H9 (cell line): ENCODE results near the gene RMC1. TPM values are rescaled to one million over a fixed set of nuclear protein-coding genes. Genes with fewer than 3 reads are reported as not detected.

Experiments
- DNase-seq: peaks from one replicate; pipeline ENCODE4 v3.0.0-alpha.2; 2017
- H2AFZ ChIP-seq: one replicate; pipeline ENCODE4 v1.6.1; 2013; ENCODE audit warnings: mild to moderate bottlenecking, low read length, control low read depth, moderate library complexity
- H2AK5ac ChIP-seq: 2 replicates; pipeline ENCODE4 v1.6.1; 2013; ENCODE audit warnings: low read length, control low read depth, mixed read lengths; ENCODE audit not compliant: insufficient read length
- H2BK120ac ChIP-seq: one replicate; pipeline ENCODE4 v1.6.1; 2013; ENCODE audit warnings: low read depth, mild to moderate bottlenecking, low read length, control low read depth, inconsistent platforms; ENCODE audit not compliant: poor library complexity, severe bottlenecking
- H2BK12ac ChIP-seq: 2 replicates; pipeline ENCODE4 v1.6.1; 2013; ENCODE audit warnings: low read length, control low read depth, mixed read lengths, low read depth; ENCODE audit not compliant: insufficient read length
- H2BK15ac ChIP-seq: 2 replicates; pipeline ENCODE4 v1.6.1; 2013; ENCODE audit warnings: low read depth, low read length, control low read depth
- H2BK20ac ChIP-seq: one replicate; pipeline ENCODE4 v1.6.1; 2013; ENCODE audit warnings: low read depth, mild to moderate bottlenecking, low read length, control low read depth, inconsistent platforms; ENCODE audit not compliant: poor library complexity, severe bottlenecking
- H2BK5ac ChIP-seq: 2 replicates; pipeline ENCODE4 v1.6.1; 2013; ENCODE audit warnings: low read length, control low read depth, mixed read lengths; ENCODE audit not compliant: insufficient read length
- H3K14ac ChIP-seq: 2 replicates; pipeline ENCODE4 v1.6.1; 2013; ENCODE audit warnings: low read length, control low read depth; ENCODE audit not compliant: insufficient read depth
- H3K18ac ChIP-seq: 2 replicates; pipeline ENCODE4 v1.6.1; 2013; ENCODE audit warnings: low read depth, mild to moderate bottlenecking, mixed read lengths, low read length, control low read depth; ENCODE audit not compliant: insufficient read length
- H3K23ac ChIP-seq: 2 replicates; pipeline ENCODE4 v1.6.1; 2013; ENCODE audit warnings: low read length, control low read depth, mixed read lengths, low read depth; ENCODE audit not compliant: insufficient read length
- H3K23me2 ChIP-seq: 2 replicates; pipeline ENCODE4 v1.6.1; 2013; ENCODE audit warnings: low read depth, mild to moderate bottlenecking, mixed read lengths, low read length, control low read depth; ENCODE audit not compliant: insufficient read length, poor library complexity, severe bottlenecking
- H3K27ac ChIP-seq: 2 replicates; pipeline ENCODE4 v1.5.1; 2013; ENCODE audit warnings: low read length, control low read depth, mixed read lengths, low read depth; ENCODE audit not compliant: insufficient read length
- H3K27me3 ChIP-seq: 2 replicates; pipeline ENCODE4 v1.6.1; 2013; ENCODE audit warnings: low read length, control low read depth, inconsistent platforms; ENCODE audit not compliant: insufficient read depth
- H3K4ac ChIP-seq: 2 replicates; pipeline ENCODE4 v1.6.1; 2013; ENCODE audit warnings: low read depth, mild to moderate bottlenecking, control low read depth, inconsistent platforms, low read length, moderate library complexity
- H3K4me1 ChIP-seq: 2 replicates; pipeline ENCODE4 v1.6.1; 2013; ENCODE audit warnings: low read length, control low read depth, inconsistent platforms; ENCODE audit not compliant: insufficient read depth
- H3K4me2 ChIP-seq: 2 replicates; pipeline ENCODE4 v1.6.1; 2013; ENCODE audit warnings: low read length, control low read depth, mixed read lengths; ENCODE audit not compliant: insufficient read length, insufficient read depth
- H3K56ac ChIP-seq: 2 replicates; pipeline ENCODE4 v1.6.1; 2013; ENCODE audit warnings: low read depth, mild to moderate bottlenecking, mixed read lengths, low read length, control low read depth; ENCODE audit not compliant: insufficient read length
- H3K79me1 ChIP-seq: 2 replicates; pipeline ENCODE4 v1.6.1; 2013; ENCODE audit warnings: low read depth, mild to moderate bottlenecking, moderate library complexity, low read length, control low read depth, inconsistent platforms; ENCODE audit not compliant: insufficient read depth, poor library complexity, severe bottlenecking
- H3K79me2 ChIP-seq: 2 replicates; pipeline ENCODE4 v1.6.1; 2013; ENCODE audit warnings: low read length, control low read depth, inconsistent platforms; ENCODE audit not compliant: insufficient read depth
- H3K9ac ChIP-seq: 2 replicates; pipeline ENCODE4 v1.6.1; 2013; ENCODE audit warnings: low read length, control low read depth, mixed read lengths; ENCODE audit not compliant: insufficient read length; ENCODE audit errors: extremely low read depth
- H3K9me3 ChIP-seq: one replicate; pipeline ENCODE4 v1.6.1; 2013; ENCODE audit warnings: low read depth, low read length, inconsistent platforms; ENCODE audit not compliant: control insufficient read depth
- H3T11ph ChIP-seq: one replicate; pipeline ENCODE4 v1.6.1; 2013; ENCODE audit warnings: mild to moderate bottlenecking, low read length, control low read depth, inconsistent platforms
- H4K20me1 ChIP-seq: one replicate; pipeline ENCODE4 v1.6.1; 2013; ENCODE audit not compliant: control insufficient read depth, insufficient read length, insufficient read depth
- H4K5ac ChIP-seq: 2 replicates; pipeline ENCODE4 v1.6.1; 2013; ENCODE audit warnings: low read depth, mild to moderate bottlenecking, mixed read lengths, low read length, control low read depth; ENCODE audit not compliant: insufficient read length
- H4K8ac ChIP-seq: replicated peaks from 2 replicates; pipeline ENCODE4 v1.6.1; 2013; ENCODE audit warnings: low read length, control low read depth, mixed read lengths, low read depth; ENCODE audit not compliant: insufficient read length
- H4K91ac ChIP-seq: 2 replicates; pipeline ENCODE4 v1.6.1; 2013; ENCODE audit warnings: low read depth, mild to moderate bottlenecking, moderate library complexity, mixed read lengths, low read length, control low read depth; ENCODE audit not compliant: insufficient read length
- H3K27ac Mint-ChIP-seq, 3 experiments: 2 replicates in 2 of 3; 3 replicates in 1 of 3; pipeline ENCODE4 v1.8.0; 2020 to 2021; ENCODE audit warnings: mixed read lengths in 3 of 3, mild to moderate bottlenecking in 1 of 3, moderate library complexity in 1 of 3
- H3K27me3 Mint-ChIP-seq: 2 replicates; pipeline ENCODE4 v1.8.0; 2021; ENCODE audit warnings: low read depth, mild to moderate bottlenecking, moderate library complexity, mixed read lengths
- H3K36me3 Mint-ChIP-seq, 3 experiments: 2 replicates in 2 of 3; 3 replicates in 1 of 3; pipeline ENCODE4 v1.8.0; 2020 to 2021; ENCODE audit warnings: low read depth in 3 of 3, mixed read lengths in 3 of 3; ENCODE audit not compliant: insufficient read depth in 1 of 3
- H3K4me1 Mint-ChIP-seq, 2 experiments: 2 replicates each; pipeline ENCODE4 v1.8.0; 2020; ENCODE audit warnings: mixed read lengths in 2 of 2
- H3K4me3 Mint-ChIP-seq, 2 experiments: 2 replicates in 1 of 2; 3 replicates in 1 of 2; pipeline ENCODE4 v1.8.0; 2020 to 2021; ENCODE audit warnings: mild to moderate bottlenecking in 2 of 2, mixed read lengths in 2 of 2, moderate library complexity in 1 of 2
- H3K9me3 Mint-ChIP-seq, 2 experiments: 2 replicates in 1 of 2; 3 replicates in 1 of 2; pipeline ENCODE4 v1.8.0; 2020; ENCODE audit warnings: mild to moderate bottlenecking in 2 of 2, mixed read lengths in 2 of 2, moderate library complexity in 1 of 2
- WGBS: extraction: QIAGEN DNeasy Blood & Tissue Kit; methylation state at CpG from one replicate; pipeline ENCODE4 v1.1.7; 2013; ENCODE audit warnings: missing lambda C conversion rate, low lambda C conversion rate, mixed read lengths; ENCODE audit not compliant: insufficient read length; ENCODE audit errors: extremely low coverage; 5-methylcytosine and 5-hydroxymethylcytosine counted together
- total RNA-seq: library from RNA; stranded (reverse); gene quantifications from 2 replicates; pipeline ENCODE4 v1.2.1, GENCODE V29; 2021
- TF ChIP-seq, protein P1 (sequence below): fragments of 200-600 bp; sonication (generic); conservative IDR thresholded peaks from 3 replicates; pipeline ENCODE4 v1.8.0; 2021; ENCODE audit warnings: antibody characterized with exemption, mild to moderate bottlenecking

Gene RMC1
- total RNA-seq, 1 experiment from 2014 or later: 21.3 TPM

DNA sequence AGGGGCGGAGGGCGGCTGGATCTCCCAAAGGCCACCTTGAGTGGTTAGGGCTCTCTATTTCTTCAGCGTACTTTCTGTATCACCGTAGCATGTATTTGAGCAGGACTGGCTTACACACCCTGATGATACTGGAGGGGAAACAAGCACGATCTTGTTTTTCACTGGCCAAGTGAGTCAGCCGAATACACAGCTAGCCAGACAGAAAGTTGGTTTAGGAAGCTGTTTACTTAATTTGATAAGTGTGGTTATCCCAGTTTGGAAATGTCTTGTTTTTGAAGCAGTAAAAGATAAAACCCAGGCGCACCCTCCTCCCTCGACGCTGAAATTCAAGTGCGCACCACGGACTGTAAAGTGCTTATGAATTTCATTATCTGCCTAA is 49.6 kb upstream of the RMC1 start:
- Histone ChIP-seq H4K8ac (no peak overlapping the region), H2AK5ac (no peak overlapping the region), H3K56ac (no peak overlapping the region), H3K79me2 (peaks cover 5% of the 10 kb centered on the region; the same call in 1 of the 2 replicates), H3K9ac (peak overlapping the region; percentile 45), H2BK15ac (no peak overlapping the region), H3K23me2 (peaks cover 3% of the 10 kb centered on the region), H2AFZ (no peak overlapping the region), H3K79me1 (no peaks in the 10 kb centered on the region), H2BK20ac (no peak overlapping the region), H3K14ac (no peak overlapping the region), H4K91ac (no peak overlapping the region), H3K9me3 (no peaks in the 10 kb centered on the region), H3K18ac (no peak overlapping the region), H3K4me2 (peak overlapping the region; percentile 95), H4K20me1 (no peaks in the 10 kb centered on the region), H3K4me1 (no peaks in the 10 kb centered on the region), H3K27ac (no peak overlapping the region), H2BK120ac (no peak overlapping the region), H4K5ac (no peak overlapping the region), H3K4ac (no peak overlapping the region), H2BK5ac (no peak overlapping the region), H3T11ph (no peak overlapping the region), H3K27me3 (no peaks in the 10 kb centered on the region), H3K23ac (no peak overlapping the region), H2BK12ac (no peak overlapping the region)
- Mint-ChIP-seq H3K9me3 (no peaks in the 10 kb centered on the region), H3K36me3 (0 out of 7 replicates have a peak, but pooled peaks cover 0 to 2% (median 0%) of the 10 kb centered on the region in 3 experiments), H3K27ac (peak overlapping the region in 1 of 3 experiments; percentile 81; a peak in 2 of 7 replicates), H3K4me3 (peak overlapping the region; percentile 100), H3K27me3 (no peaks in the 10 kb centered on the region), H3K4me1 (peaks cover 15 to 16% of the 10 kb centered on the region in 2 experiments)
- no CpG with 5 or more reads among the region's 11 CpGs for WGBS
- TF ChIP-seq, protein P1, sequence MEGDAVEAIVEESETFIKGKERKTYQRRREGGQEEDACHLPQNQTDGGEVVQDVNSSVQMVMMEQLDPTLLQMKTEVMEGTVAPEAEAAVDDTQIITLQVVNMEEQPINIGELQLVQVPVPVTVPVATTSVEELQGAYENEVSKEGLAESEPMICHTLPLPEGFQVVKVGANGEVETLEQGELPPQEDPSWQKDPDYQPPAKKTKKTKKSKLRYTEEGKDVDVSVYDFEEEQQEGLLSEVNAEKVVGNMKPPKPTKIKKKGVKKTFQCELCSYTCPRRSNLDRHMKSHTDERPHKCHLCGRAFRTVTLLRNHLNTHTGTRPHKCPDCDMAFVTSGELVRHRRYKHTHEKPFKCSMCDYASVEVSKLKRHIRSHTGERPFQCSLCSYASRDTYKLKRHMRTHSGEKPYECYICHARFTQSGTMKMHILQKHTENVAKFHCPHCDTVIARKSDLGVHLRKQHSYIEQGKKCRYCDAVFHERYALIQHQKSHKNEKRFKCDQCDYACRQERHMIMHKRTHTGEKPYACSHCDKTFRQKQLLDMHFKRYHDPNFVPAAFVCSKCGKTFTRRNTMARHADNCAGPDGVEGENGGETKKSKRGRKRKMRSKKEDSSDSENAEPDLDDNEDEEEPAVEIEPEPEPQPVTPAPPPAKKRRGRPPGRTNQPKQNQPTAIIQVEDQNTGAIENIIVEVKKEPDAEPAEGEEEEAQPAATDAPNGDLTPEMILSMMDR: no peak
- DNase-seq: no peak
